WTC11 (cell line): ENCODE measurements around the gene FBXO42.

Experiments used
- ATF3 ChIP-seq: sonication (generic); formaldehyde crosslinking; conservative IDR thresholded peaks from 2 replicates; pipeline ENCODE4 v1.8.1; 2022; ENCODE audit warnings: mild to moderate bottlenecking, missing genetic modification reagents
- CTCF ChIP-seq: fragments of 200-600 bp; IDR thresholded peaks from 2 replicates; pipeline ENCODE4 v1.8.0; 2022; ENCODE audit warnings: antibody characterized with exemption
- ETV6 ChIP-seq: sonication (generic); formaldehyde crosslinking; IDR thresholded peaks from 2 replicates; pipeline ENCODE4 v1.8.1; 2022; ENCODE audit warnings: mild to moderate bottlenecking, missing genetic modification reagents
- SMAD3 ChIP-seq: sonication (generic); formaldehyde crosslinking; IDR thresholded peaks from 2 replicates; pipeline ENCODE4 v1.8.0; 2022; ENCODE audit warnings: missing genetic modification reagents, mild to moderate bottlenecking, borderline replicate concordance
- USF2 ChIP-seq: sonication (generic); formaldehyde crosslinking; IDR thresholded peaks from 2 replicates; pipeline ENCODE4 v1.8.1; 2023; ENCODE audit warnings: mild to moderate bottlenecking, missing genetic modification reagents, moderate library complexity

GRCh38 chr1:16351456-16351993 is 755 bp downstream of the FBXO42 start:
- no peak for TF ChIP-seq ATF3 (CRISPR knock-in tag)
- no peak for TF ChIP-seq CTCF
- TF ChIP-seq SMAD3: no peak
- TF ChIP-seq ETV6 (CRISPR knock-in tag): no peak
- TF ChIP-seq USF2 (CRISPR knock-in tag): no peak
